Right lung (tissue), 5 donors: Measurements from ENCODE around the gene USP4. TPM values are rescaled to one million over a fixed set of nuclear protein-coding genes. Genes with fewer than 3 reads are reported as not detected.

Experiments
- DNase-seq, 2 donors: peaks; one replicate each; pipeline ENCODE4 v3.0.0-alpha.2; 2013
- polyA plus RNA-seq, 5 donors: library from polyadenylated mRNA; unstranded; fragments of 120-200 nt; gene quantifications; one replicate each; pipeline versions ENCODE4 v1.2.1 to v1.2.3, GENCODE V29; 2013; ENCODE audit warnings: inconsistent platforms in 1 of 5, low replicate concordance in 1 of 5; ENCODE audit not compliant: insufficient read length in 5 of 5, insufficient read depth in 1 of 5

Gene USP4
- polyA plus RNA-seq, 5 donors: 65.0 to 80.3 (median 72.7) TPM

GRCh38 chr3:49296781-49297411 lies 43.0 kb downstream of the USP4 start:
- DNase-seq: no peak

GRCh38 chr3:49295489-49296058 lies 44.3 kb downstream of the USP4 start:
- DNase-seq: no peak

GRCh38 chr3:49294343-49294742 lies 45.5 kb downstream of the USP4 start:
- no peak for DNase-seq

GRCh38 chr3:49283997-49284396 lies 55.9 kb downstream of the USP4 start:
- DNase-seq: no peak

GRCh38 chr3:49279376-49279775 lies 60.5 kb downstream of the USP4 start:
- no peak for DNase-seq

- no peak for DNase-seq
These were observed 61.3 kb downstream of the USP4 start for GRCh38 chr3:49278548-49278947.

- DNase-seq: no peak
These were observed 62.5 kb downstream of the USP4 start for GRCh38 chr3:49277383-49277775.

- DNase-seq: peak; percentile 85 to 87
These were observed 63.1 kb downstream of the USP4 start, which contains the start of gene C3orf62 for GRCh38 chr3:49276475-49277382. Gene C3orf62 (minus strand): TSS chr3:49277232. CDS start chr3:49276872, 360 bp downstream.

GRCh38 chr3:49273825-49274532 lies 65.9 kb downstream of the USP4 start:
- DNase-seq: no peak

- DNase-seq: no peak
These were observed 68.8 kb downstream of the USP4 start for GRCh38 chr3:49271047-49271446.

GRCh38 chr3:49270156-49270500 lies 69.7 kb downstream of the USP4 start:
- DNase-seq: no peak

GRCh38 chr3:49269443-49270155 lies 70.3 kb downstream of the USP4 start:
- no peak for DNase-seq

GRCh38 chr3:49266410-49267095 lies 73.3 kb downstream of the USP4 start:
- DNase-seq: peak; percentile 23 to 31

- no peak for DNase-seq
These were observed 74.0 kb downstream of the USP4 start for GRCh38 chr3:49265661-49266386.

GRCh38 chr3:49263159-49263889 lies 76.5 kb downstream of the USP4 start:
- DNase-seq: no peak

GRCh38 chr3:49260806-49261324 lies 79.0 kb downstream of the USP4 start:
- DNase-seq: no peak

- no peak for DNase-seq
These were observed 82.7 kb downstream of the USP4 start for GRCh38 chr3:49257187-49257586.

- no peak for DNase-seq
These were observed 83.9 kb downstream of the USP4 start for GRCh38 chr3:49255718-49256511.
